Measurements from ENCODE around the gene CETN3.
"Not testable (repeated sequence)": the region's sequence is repeated elsewhere in the genome, so short reads cannot be mapped to it uniquely, and the experiment has no call there.

CETN3 gene

GRCh38 chr5:90381213-90381929, 28.2 kb downstream of the CETN3 start:
- DNase-seq = no peak

- no peak for DNase-seq
Measured at GRCh38 chr5:90379652-90380051, 29.9 kb downstream of the CETN3 start.

GRCh38 chr5:90378752-90379151, 30.8 kb downstream of the CETN3 start:
- no peak for DNase-seq

- not testable (repeated sequence) for DNase-seq
Measured at GRCh38 chr5:90371269-90371668, 38.3 kb downstream of the CETN3 start.

- DNase-seq = no peak
Measured at GRCh38 chr5:90368454-90369246, 40.9 kb downstream of the CETN3 start.

GRCh38 chr5:90367879-90368278, 41.7 kb downstream of the CETN3 start:
- DNase-seq = no peak

- no peak for DNase-seq
Measured at GRCh38 chr5:90366948-90367347, 42.6 kb downstream of the CETN3 start.

GRCh38 chr5:90365328-90365727, 44.2 kb downstream of the CETN3 start:
- no peak for DNase-seq

GRCh38 chr5:90359073-90359920, 50.3 kb downstream of the CETN3 start:
- DNase-seq = no peak

GRCh38 chr5:90356622-90357021, 52.9 kb downstream of the CETN3 start:
- no peak for DNase-seq

GRCh38 chr5:90356176-90356575, 53.4 kb downstream of the CETN3 start:
- no peak for DNase-seq

- DNase-seq = no peak
Measured at GRCh38 chr5:90355635-90356034, 53.9 kb downstream of the CETN3 start.

- DNase-seq = no peak
Measured at GRCh38 chr5:90353254-90353653, 56.3 kb downstream of the CETN3 start.

- DNase-seq = no peak
Measured at GRCh38 chr5:90351101-90351500, 58.5 kb downstream of the CETN3 start.

GRCh38 chr5:90347462-90347861, 62.1 kb downstream of the CETN3 start:
- no peak for DNase-seq

GRCh38 chr5:90345684-90346083, 63.9 kb downstream of the CETN3 start:
- no peak for DNase-seq

- no peak for DNase-seq
Measured at GRCh38 chr5:90344689-90345088, 64.9 kb downstream of the CETN3 start.

GRCh38 chr5:90343731-90344130, 65.8 kb downstream of the CETN3 start:
- DNase-seq = not testable (repeated sequence)

- no peak for DNase-seq
Measured at GRCh38 chr5:90342576-90342975, 67.0 kb downstream of the CETN3 start.

All from activated CD8-positive, alpha-beta memory T cell treated with anti-CD3 and anti-CD28 coated beads, Interleukin-2, amount 50 U/mL, for 48 hours (primary cell).